T-helper 22 cell (primary cell): ENCODE results near the gene PDCD4.
A peak's percentile ranks its signal among the peaks of the same experiment; 100 is the strongest.

ENCODE experiments used
- DNase-seq: peaks from one replicate; pipeline ENCODE4 v3.0.0-alpha.2; 2020; ENCODE audit warnings: low read depth

PDCD4 gene

DNA sequence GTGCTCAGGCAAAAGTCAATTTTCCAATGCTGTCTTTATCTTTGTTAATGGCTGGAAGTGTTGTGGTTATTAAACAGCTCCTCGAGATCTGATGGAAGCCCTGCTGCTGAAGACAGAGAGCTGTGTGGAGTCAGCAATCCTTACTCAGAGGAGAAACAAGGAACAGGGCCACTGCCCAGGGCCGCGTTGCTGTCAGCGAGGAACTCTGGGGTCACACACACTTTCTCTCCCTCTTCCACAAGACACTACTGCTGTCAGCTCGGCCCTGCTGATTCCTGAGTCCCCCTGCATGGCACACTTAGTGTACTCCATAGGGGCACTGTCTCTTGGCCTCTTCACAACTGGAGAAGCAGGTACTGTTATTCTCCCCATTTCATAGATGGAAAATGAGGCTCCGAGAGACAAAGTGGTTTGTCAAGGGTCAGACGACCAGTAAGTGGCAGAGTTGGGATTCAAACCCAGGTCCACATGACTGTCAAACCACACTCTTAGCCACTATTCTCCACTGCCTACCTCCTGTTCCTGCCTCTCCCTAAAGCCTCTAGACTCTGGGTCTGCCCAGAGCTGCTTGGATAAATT is 29.3 kb upstream of the PDCD4 start:
- no peak for DNase-seq

DNA sequence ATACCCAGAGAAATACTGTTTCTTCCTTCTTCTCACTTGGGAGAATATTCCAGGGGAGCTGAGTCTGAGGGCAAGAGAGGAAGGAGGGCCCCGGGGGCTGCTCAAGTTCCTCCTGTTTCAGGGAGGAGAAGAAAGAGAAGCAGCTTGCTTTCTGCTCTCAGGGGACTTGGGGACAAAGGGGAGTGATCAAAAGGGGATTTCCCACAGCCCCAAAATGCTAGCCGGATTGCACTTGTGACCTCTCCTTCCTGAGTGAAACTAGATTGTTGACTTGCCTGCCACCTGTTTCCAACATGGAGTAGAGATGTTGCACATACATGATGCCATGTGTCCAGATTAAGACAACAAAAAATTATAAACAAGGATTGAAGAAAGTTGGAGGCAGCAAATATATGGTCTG is 28.7 kb upstream of the PDCD4 start:
- peak; percentile 23 for DNase-seq

DNA sequence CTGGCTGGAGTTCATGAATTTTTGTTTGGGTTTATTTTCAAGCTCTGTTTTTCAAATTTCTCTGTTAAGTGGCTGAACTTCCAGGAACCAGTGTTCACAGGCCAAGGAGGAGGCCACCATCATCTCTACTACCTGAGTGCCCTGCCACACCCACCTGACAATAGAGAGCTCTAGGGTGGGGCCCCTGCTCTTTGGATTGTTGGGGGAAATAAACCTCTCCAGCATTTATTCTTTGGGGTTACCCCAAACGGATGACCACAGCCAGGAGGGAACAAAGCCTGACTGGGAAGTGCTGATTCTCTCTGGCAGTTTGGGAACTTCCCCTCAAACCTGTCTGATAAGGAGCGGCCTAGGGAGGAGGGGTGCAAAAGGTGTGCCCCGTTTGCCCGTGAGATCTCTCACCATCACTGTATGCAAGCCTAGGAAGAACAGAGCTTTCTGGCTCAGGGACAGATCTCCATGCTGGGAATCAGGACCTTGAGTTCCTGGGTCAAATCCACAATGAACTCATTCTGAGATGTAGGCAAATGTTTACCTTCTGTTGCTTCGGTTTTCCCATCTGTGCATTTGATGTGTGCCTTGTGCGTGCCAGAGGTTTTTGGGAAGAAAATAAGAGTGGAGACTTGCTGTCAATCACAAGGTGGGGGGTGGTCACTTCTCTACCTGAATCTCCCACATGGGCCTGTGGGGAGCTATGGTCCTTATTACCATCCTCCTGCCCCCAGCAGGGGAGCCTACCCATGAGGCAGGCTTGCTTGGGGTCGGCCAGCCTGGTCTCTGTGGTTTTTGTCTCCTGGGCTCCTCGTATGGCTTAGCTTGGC is 27.7 kb upstream of the PDCD4 start:
- no peak for DNase-seq

DNA sequence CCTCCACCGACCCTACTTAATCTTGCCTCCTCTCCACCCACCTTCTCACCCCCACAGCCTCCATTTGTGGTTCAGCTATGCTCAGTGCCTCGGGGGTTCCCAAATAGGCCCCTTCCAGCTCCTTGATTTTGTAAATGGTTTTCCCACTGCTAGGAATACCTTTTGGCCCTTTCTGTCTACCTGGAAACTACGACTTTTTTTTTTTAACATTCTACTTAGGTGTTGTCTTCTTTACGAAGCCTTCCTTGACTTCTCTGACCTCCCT is 27.2 kb upstream of the PDCD4 start:
- no peak for DNase-seq

DNA sequence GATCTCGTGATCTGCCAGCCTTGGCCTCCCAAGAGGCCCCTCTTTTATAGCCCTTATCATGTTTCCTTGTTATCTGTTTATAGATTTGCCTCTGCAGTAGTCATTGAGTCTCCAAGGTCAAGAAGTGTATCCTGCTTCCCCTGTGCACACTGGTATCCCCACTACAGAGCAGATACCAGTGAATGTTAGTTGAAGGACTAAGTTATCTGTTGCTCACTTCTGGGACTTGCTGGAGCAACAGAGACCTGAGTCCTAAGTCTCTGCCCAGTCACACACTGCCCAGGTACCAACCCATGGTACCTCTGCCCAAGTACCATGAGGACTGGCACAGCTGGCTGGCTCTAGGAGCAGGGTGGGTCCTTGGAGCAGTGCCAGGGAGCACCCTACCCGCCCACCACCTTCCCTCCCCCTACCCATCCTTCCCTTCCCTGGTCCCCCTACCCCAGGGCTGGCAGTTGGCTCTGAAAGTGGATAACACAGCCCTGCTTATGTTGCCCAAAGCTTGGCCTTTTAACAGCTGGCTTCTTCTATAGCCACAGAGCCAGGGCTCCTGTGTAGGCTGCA is 26.5 kb upstream of the PDCD4 start:
- DNase-seq, result no peak

DNA sequence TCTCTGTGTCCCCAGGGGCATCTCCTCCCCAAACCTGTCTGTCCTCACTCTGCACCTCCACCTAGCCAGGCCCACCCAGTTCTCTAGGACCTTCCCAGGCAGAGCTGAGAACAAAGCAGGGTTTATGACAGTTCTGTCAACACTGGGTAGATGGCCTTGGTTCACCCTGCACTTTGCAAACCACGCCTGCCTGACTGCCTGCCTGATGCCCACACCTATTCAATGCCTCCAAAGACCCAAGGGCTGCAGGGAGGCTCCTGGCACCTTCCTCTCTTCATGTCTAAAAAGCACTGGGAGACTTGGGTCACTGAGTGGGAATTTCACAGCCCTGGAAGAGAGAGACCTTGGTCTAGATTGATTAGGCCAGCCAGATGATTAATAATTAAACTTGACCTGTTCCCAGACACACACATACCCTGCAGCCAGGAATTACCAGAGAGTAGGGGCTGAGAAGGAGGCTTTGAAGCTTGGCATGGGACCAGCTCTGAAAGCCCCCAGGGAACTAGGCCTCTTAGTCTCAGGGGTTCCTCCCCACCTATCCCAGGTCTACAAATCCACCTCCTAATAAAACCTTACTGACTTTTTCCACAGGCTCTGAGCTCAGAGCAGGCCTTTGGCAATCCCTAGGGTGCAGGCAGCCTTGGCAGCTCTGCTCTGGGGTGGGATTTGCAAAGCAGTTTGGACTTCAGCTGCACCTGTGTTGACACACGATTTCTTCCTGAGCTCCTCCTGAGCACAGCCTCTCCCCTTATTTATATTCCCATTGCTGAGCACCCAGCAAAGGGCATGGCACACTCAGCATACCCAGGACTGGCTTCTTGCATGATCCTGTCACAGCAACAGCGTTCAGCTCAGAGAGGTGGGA is 25.7 kb upstream of the PDCD4 start:
- DNase-seq, result no peak

DNA sequence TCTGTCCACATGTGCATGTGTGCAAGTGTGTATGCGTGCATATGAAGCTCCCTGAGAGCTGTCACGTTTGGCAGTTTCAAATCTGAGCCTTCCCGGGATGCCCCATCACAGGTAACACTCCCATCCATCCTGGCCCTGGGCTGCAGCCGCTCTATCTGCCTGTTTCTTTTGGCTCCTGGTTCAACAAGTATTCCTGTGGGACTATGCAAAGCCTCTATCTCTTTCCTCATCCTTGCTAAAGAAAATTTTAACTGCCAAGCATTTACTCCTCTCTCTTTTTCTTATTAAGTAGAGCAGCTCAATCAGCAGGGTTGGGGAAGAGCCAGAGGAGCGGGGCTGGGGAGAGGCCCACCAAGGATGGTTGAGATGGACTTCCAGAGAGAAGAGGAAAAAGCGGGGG is 24.4 kb upstream of the PDCD4 start:
- DNase-seq, result no peak

DNA sequence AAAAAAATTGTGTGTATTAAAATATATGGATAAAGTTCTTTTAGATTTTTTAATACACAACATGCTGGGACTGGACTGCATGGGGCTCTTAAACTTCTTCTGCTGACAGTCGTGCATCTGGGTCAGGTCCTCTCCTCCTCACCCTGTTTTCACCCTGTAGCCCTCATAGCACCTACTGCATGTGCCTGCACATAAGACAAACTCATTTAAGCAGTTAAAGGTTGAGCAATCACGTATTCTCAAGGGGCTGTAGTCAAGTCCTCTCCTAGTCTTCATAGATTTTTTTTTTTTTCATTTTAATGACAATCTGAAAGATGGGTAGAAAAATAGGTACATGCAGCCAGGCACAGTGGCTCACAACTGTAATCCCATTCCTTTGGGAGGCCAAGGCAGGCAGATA is 23.6 kb upstream of the PDCD4 start:
- DNase-seq, result no peak

DNA sequence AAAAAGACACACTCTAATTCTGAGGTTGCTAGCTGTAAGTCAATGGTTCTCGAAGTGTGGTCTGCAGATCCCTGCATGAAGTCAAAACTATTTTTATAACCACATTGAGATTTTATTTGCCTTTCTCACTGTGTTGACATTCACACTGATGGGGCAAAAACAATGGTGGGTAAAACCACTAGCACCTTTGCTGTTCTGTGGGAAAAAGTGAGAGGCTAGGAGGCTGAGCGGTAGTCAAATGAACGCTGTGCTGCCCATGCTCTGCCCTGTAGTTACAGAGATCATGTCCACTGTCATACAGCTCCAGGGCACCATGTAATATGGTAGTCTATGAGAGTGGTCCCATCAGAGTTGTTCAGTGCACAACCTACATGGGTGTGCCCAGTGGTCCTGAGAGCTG is 21.6 kb upstream of the PDCD4 start:
- DNase-seq, result no peak

DNA sequence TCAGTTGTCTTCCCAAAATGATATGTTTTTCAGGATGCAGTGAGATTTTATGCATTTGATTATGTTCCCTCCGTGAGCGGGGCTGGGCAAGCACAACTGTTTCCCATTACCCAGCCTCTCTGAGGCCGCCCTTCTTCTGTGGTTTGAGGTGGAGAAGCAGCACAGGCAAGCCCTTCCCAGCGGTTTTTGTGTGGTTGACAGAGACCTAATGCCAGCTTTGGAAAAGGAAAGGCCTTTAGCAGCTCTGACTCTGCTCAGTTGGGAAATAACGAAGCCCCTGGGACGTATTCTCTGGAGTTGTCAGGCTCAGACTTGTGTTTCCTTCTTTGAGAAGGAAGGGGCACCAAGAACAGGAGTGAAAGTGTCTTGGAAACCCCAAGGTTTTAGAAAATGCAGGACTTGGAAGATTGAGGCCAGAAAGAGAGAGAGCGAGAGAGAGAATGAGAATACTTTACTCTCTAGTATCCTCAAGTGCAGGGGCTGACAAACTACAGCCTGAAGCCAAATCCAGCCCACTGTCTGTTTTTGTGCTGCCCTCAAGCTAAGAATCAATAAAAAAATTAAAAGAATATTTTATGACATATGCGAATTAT is 20.6 kb upstream of the PDCD4 start:
- DNase-seq, result no peak

DNA sequence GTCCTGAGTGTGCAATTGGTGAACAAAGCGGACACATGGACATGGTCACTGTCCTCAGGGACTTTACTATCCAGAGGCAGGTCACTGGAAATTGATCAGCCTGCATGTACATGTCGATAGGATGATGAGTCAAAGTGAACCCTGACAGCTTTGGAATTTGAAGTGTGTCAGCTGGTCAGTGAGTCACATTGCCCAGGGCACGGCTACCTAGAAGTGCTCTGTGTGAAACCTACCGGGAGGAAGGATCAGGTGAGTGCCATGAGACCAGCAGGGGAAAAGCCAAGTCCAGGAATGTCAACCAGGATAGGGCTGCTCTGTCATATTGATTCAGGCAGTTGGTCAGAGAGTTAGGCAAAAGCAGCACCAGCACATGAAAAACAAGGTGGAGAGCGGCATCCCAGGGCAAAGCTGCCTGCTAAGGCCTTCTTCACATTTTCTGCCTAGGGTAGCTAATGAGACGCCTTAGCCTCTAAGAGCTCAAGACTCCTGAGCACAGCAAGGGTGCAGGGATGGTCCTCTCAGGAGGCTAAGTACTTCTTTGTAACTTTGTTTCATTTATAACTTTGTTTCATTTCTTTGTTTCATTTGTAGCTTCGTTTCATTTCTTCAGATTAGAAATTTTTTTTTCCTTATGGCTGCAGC is 19.4 kb upstream of the PDCD4 start:
- DNase-seq, result no peak

DNA sequence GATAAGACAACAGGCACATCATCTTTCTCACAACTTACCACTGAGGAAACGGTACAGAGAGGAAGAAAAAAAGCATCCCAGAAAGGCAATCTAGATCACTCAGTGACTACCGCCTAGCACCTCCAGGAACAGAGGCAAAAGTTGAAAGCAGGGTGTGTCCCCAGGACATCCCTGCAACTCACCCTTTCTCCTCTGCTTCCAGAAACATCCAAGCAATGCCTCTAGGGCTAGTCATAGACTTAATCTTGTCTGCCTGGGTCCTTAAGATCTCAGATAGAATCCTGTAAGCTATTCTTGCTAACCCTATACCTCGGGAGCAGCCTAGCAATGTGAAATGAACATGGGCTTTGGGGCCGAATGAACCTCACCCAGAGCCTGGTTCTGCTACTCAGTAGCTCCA is 18.8 kb upstream of the PDCD4 start:
- DNase-seq, result no peak

DNA sequence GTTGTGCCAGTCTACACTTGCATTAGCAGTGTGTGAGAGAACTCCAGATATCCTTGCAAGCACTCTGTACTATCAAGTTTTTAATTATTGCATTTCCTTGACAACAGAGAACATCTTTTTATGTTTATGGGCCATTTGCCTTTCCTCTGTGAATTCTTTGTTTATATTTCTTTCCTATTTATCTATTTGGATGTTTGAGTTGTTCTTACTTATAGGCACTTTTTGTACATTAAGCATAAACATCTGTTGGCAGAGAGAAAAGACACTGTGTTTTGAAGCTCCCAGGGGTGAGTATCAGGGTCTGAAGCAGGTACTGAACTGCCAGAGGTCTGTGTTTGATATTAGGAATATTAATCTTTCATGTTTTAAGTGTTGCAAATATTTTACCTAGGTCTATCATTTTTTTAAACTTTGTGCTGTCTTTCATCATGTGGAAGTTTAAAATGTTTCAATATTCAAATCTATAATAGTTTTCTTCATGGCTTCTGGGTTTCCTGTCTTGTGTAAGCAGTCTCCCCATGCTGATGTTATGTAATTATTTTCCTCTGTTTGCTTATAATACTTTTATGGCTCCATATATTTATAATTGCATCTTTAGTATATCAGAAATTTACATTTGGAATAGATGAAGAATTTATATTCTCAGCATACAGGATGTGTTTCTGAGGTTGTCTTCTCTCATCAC is 17.7 kb upstream of the PDCD4 start:
- no peak for DNase-seq

DNA sequence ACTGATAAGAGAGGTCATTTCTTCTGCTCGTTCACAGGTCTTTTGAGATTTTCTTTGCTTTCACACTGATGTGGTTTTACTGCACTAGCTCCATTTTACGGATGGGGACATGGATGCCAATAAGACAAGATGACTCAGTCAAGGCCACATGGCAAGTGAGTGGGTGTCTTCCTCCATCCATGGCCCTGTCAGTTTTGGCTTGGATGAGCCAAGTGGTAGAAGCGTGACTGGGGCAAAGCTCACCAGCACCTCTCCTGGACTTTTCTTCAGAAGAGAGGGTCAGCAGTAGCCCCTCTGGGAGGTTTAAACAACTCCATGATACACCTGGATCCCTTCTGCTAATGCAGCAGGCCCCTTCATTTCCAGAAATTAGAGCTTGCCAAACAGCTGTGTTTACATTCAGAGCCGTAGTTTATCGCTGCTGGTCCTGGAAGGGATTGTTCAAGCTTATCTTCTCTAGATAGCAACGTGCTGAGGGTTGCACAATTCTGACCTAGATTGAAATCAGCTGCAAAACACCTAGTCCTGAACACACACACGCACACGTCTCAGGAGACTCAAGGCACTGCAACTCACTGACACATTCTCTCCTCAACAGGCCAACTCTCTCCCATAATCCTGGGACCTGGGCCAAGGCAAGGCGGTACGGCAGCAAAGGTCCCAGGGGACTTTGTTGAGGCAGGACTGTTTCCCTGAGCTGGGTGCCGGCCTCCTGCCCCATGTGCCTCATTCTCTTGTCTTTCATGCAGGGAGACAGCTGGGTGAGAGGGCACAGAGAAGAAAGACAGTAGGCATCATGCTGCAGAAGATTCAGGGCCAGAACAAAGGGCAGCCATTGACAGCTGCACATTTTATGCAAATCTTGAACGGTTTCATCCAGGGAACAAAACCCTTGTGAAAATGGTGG is 14.2 kb upstream of the PDCD4 start:
- no peak for DNase-seq

DNA sequence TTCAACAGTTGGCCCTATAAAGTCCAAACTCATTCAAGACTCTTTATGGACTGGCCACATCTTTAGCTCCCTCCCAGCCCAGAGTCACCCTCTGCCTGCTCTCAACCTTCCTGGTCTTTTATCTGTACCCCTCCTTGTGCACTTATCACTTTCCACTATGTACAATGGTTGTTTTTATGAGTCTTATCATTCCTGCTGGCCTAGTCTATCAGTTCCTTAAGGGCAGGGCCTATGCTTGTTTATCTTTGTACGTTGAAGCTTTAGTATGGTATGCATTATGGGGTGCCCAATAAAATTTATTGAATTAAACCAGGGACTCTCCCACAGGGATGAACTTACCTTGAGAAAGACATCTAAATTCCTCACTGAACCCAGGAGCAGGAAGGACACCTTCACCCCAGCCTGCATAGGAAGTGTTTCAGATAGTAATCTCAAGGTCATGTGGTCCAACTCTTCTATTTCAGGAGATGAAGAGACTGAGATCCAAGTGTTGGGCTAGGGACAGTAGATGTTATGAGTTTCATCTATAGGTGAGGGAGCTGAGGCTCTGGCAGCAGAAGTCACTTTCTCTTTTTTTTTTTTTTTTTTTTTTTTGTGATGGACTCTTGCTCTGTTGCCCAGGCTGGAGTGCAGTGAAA is 13.3 kb upstream of the PDCD4 start:
- DNase-seq, result no peak

DNA sequence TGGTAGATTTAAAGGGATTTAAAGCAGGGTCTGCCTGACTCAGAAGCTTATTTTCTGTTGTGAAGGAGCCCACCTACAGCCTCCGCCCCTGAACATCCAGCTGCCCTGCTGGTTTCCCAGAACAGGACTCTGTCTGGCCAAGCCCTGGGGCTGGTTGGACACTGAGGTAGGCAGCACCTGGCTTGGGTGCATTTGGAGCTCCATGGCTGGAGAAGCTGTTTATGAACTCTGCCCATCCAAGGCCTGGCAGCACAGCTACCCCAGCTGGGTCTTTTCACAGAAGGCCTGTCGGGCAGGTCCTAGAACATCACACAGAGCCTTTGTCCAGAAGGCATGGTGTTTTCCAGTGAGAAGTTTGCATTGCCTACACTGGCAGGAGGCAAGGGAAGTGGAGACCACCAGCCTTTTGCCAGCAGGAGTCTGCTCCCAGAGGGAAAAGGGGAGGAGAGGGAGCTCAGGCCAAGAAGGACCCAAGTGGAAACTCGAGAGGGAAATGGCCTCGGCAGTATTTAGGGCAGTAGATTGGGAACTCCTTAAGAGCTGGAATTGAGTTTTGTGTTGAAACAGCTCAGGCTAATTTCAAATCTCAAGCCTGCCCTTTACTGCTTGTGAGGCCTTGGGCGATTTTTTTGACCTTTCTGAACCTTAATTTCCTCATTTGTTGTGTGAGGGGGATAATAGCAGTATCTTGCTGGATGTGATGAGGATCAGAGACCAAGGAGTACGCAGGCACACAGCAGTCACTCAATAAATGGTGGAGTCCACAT is 12.3 kb upstream of the PDCD4 start:
- no peak for DNase-seq

DNA sequence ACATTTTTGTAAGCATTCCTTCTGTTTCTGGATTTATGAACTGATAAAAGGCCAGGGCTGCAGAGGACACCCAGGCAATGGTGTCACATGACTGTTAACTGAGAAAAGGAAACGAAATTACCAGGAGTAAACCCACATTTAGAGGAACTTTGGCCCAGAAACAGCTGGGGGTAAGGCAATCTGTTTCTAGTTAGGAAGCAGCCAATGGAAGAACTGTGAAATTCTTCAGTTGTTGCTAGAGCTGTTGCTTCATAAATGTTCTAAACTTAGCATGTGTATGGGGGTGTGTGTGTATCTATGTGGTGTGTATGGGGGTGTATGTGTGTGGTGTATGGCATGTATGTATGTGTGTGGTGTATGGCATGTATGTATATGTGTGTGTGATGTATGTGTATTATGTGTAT is 11.8 kb upstream of the PDCD4 start:
- DNase-seq, result no peak

DNA sequence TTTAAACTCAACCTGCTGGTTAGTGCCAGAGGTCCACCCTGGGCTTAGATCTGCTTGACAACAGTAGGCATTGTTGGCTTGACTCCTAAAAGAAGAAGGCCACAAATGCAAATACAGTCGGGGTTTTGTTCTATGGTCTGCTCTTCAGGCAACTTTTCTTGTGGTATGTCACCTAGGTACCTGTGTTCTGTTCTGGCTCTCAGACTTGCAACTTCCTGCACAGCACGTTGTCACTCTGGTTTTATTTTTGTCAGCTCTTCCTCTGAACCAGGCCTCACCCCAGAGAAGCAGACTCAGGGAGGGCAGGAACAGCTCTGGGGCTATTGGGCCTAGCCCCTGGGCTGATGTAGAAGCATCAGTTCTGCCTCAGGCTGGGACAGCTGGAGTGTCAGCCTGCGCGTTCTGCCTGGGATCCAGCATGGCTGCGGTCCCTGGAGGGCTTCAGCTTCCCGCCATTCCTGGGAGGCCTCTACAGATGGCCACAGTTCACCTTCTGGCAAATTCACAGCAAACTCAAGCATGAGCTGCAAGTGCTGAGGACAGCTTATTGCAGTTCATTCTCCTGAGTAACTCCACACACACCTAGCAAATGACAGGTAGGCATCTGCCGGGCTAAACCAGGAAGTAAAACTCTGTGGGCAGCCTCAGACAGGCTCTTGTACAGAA is 11.0 kb upstream of the PDCD4 start:
- DNase-seq, result peak; percentile 28

DNA sequence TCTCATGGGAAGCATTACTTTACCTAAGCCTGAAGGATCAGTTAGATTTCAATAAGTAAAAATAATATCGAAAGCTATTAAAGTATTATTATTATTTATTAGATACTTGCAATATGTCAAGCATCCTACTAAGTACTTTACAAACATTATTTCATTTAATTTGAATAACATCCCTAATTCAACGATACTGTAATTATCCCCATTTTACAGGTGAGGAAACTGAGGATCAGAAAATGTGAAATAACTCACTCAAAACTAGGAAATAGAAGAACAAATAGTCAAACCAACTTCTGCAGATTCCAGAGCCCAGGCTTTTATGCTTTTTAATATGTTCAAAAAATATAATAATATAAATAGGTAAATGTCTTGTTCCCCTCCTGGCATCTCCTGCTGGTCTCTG is 10.3 kb upstream of the PDCD4 start:
- DNase-seq, result no peak
